Measurements from ENCODE around the gene SLC24A3.

Gene SLC24A3

GRCh38 chr20:19448632-19449031 is 236.2 kb downstream of the SLC24A3 start:
- H3K27me3 ChIP-seq (ENCODE audit: insufficient read depth, low read length, poor library complexity, severe bottlenecking), result no peaks in the 10 kb centered on the region
- no peaks in the 10 kb centered on the region for H3K36me3 ChIP-seq (ENCODE audit: insufficient read depth, low read length)
- H3F3A ChIP-seq (ENCODE audit: low read depth), result peaks cover 10% of the 10 kb centered on the region; the same call in 1 of the 2 replicates
- H3K4me2 ChIP-seq (ENCODE audit: low read depth, low read length, poor library complexity, severe bottlenecking), result no peak overlapping the region
- H3K9ac ChIP-seq (ENCODE audit: low read depth, low read length, poor library complexity, severe bottlenecking), result no peak overlapping the region
- H3K79me2 ChIP-seq (ENCODE audit: insufficient read depth, low read length), result no peaks in the 10 kb centered on the region
- H3K9me2 ChIP-seq (replicated peaks; ENCODE audit: low read depth, low read length), result no peaks in the 10 kb centered on the region
- TF ChIP-seq CTCF (conservative IDR thresholded peaks at IDR 0.05; ENCODE audit: low read length), result no peak
- TF ChIP-seq EZH2phosphoT487 (IDR thresholded peaks at IDR 0.05; ENCODE audit: borderline replicate concordance), result no peak
- peaks cover 3% of the 10 kb centered on the region; the same call in 1 of the 2 replicates for H3K9me3 ChIP-seq (ENCODE audit: insufficient read depth, low read depth, low read length)
- peaks cover 64% of the 10 kb centered on the region for H3K4me1 ChIP-seq (ENCODE audit: insufficient read depth, low read length, poor library complexity, severe bottlenecking)
- H2AFZ ChIP-seq (ENCODE audit: low read length), result no peak overlapping the region
- no peaks in the 10 kb centered on the region for H4K20me1 ChIP-seq (ENCODE audit: insufficient read depth, low read length, poor library complexity, severe bottlenecking)
- H3K4me3 ChIP-seq (ENCODE audit: low read length, poor library complexity, severe bottlenecking), result no peak overlapping the region

- H3K4me1 ChIP-seq (ENCODE audit: insufficient read depth, low read length, poor library complexity, severe bottlenecking), result peaks cover 68% of the 10 kb centered on the region
- no peaks in the 10 kb centered on the region for H3K79me2 ChIP-seq (ENCODE audit: insufficient read depth, low read length)
- H3K9me2 ChIP-seq (replicated peaks; ENCODE audit: low read depth, low read length), result no peaks in the 10 kb centered on the region
- no peak for TF ChIP-seq EZH2phosphoT487 (IDR thresholded peaks at IDR 0.05; ENCODE audit: borderline replicate concordance)
- no peak for TF ChIP-seq CTCF (conservative IDR thresholded peaks at IDR 0.05; ENCODE audit: low read length)
- no peaks in the 10 kb centered on the region for H4K20me1 ChIP-seq (ENCODE audit: insufficient read depth, low read length, poor library complexity, severe bottlenecking)
- no peak overlapping the region for H3K9ac ChIP-seq (ENCODE audit: low read depth, low read length, poor library complexity, severe bottlenecking)
- H3K4me2 ChIP-seq (ENCODE audit: low read depth, low read length, poor library complexity, severe bottlenecking), result no peak overlapping the region
- no peak overlapping the region for H2AFZ ChIP-seq (ENCODE audit: low read length)
- H3F3A ChIP-seq (ENCODE audit: low read depth), result peaks cover 10% of the 10 kb centered on the region; the same call in 1 of the 2 replicates
- H3K36me3 ChIP-seq (ENCODE audit: insufficient read depth, low read length), result no peaks in the 10 kb centered on the region
- no peaks in the 10 kb centered on the region for H3K27me3 ChIP-seq (ENCODE audit: insufficient read depth, low read length, poor library complexity, severe bottlenecking)
- no peak overlapping the region for H3K4me3 ChIP-seq (ENCODE audit: low read length, poor library complexity, severe bottlenecking)
- H3K9me3 ChIP-seq (ENCODE audit: insufficient read depth, low read depth, low read length), result no peaks in the 10 kb centered on the region
Measured at GRCh38 chr20:19449051-19449450, 236.6 kb downstream of the SLC24A3 start.

GRCh38 chr20:19451231-19451922 is 238.9 kb downstream of the SLC24A3 start:
- H3K4me1 ChIP-seq (ENCODE audit: insufficient read depth, low read length, poor library complexity, severe bottlenecking), result peaks cover 71% of the 10 kb centered on the region
- H3K9ac ChIP-seq (ENCODE audit: low read depth, low read length, poor library complexity, severe bottlenecking), result peak overlapping the region; percentile 59
- H3K4me3 ChIP-seq (ENCODE audit: low read length, poor library complexity, severe bottlenecking), result peak overlapping the region; percentile 47
- no peaks in the 10 kb centered on the region for H3K9me2 ChIP-seq (replicated peaks; ENCODE audit: low read depth, low read length)
- H2AFZ ChIP-seq (ENCODE audit: low read length), result peak overlapping the region; percentile 42; the same call in 1 of the 2 replicates
- H3K79me2 ChIP-seq (ENCODE audit: insufficient read depth, low read length), result no peaks in the 10 kb centered on the region
- H3K27me3 ChIP-seq (ENCODE audit: insufficient read depth, low read length, poor library complexity, severe bottlenecking), result no peaks in the 10 kb centered on the region
- peaks cover 15% of the 10 kb centered on the region; the same call in 1 of the 2 replicates for H3F3A ChIP-seq (ENCODE audit: low read depth)
- H3K4me2 ChIP-seq (ENCODE audit: low read depth, low read length, poor library complexity, severe bottlenecking), result peak overlapping the region; percentile 65
- H3K36me3 ChIP-seq (ENCODE audit: insufficient read depth, low read length), result no peaks in the 10 kb centered on the region
- no peaks in the 10 kb centered on the region for H4K20me1 ChIP-seq (ENCODE audit: insufficient read depth, low read length, poor library complexity, severe bottlenecking)
- no peak for TF ChIP-seq CTCF (conservative IDR thresholded peaks at IDR 0.05; ENCODE audit: low read length)
- no peaks in the 10 kb centered on the region for H3K9me3 ChIP-seq (ENCODE audit: insufficient read depth, low read depth, low read length)
